Neural cell (in vitro differentiated cells): ENCODE results near the gene TJP1. TPM values are rescaled to one million over a fixed set of nuclear protein-coding genes. Genes with fewer than 3 reads are reported as not detected.

Experiments used
- H2AFZ ChIP-seq: fragments of 200-600, 300-800 bp; sonication (generic), shearing (Covaris generic); 2 replicates; pipeline ENCODE4 v1.6.0; 2014; ENCODE audit warnings: low read depth, mild to moderate bottlenecking, antibody characterized with exemption, low read length, moderate library complexity
- H3F3A ChIP-seq: fragments of 200-600 bp; shearing (Covaris generic); 2 replicates; pipeline ENCODE4 v1.6.1; 2016; ENCODE audit warnings: mild to moderate bottlenecking, moderate library complexity, mixed read lengths, antibody characterized with exemption, low read length; ENCODE audit not compliant: insufficient read depth, poor library complexity, severe bottlenecking
- H3K27ac ChIP-seq: fragments of 200-600, 300-800 bp; sonication (generic), shearing (Covaris generic); 2 replicates; pipeline ENCODE4 v1.5.1; 2014; ENCODE audit warnings: mild to moderate bottlenecking, low read length, moderate library complexity
- H3K27me3 ChIP-seq: fragments of 300-800, 200-600 bp; sonication (generic), shearing (Covaris generic); 2 replicates; pipeline ENCODE4 v1.6.0; 2014; ENCODE audit warnings: mild to moderate bottlenecking, low read depth, low read length, moderate library complexity; ENCODE audit not compliant: insufficient read depth
- H3K36me3 ChIP-seq: fragments of 300-800, 200-600 bp; sonication (generic), shearing (Covaris generic); 2 replicates; pipeline ENCODE4 v1.5.1; 2014; ENCODE audit warnings: mild to moderate bottlenecking, antibody characterized with exemption, low read length, moderate library complexity; ENCODE audit not compliant: insufficient read depth
- H3K4me2 ChIP-seq: fragments of 300-800, 200-600 bp; sonication (generic), shearing (Covaris generic); 2 replicates; pipeline ENCODE4 v1.6.0; 2014; ENCODE audit warnings: mild to moderate bottlenecking, low read length
- H3K4me3 ChIP-seq: fragments of 300-800, 200-600 bp; sonication (generic), shearing (Covaris generic); 2 replicates; pipeline ENCODE4 v1.5.1; 2014; ENCODE audit warnings: mild to moderate bottlenecking, low read length, moderate library complexity
- H3K79me2 ChIP-seq: fragments of 200-600 bp; shearing (Covaris generic); replicated peaks from 2 replicates; pipeline ENCODE4 v1.6.0; 2014; ENCODE audit warnings: mild to moderate bottlenecking, low read length, moderate library complexity; ENCODE audit not compliant: insufficient read depth
- H3K9ac ChIP-seq: fragments of 300-800, 200-600 bp; sonication (generic), shearing (Covaris generic); 2 replicates; pipeline ENCODE4 v1.6.1; 2016; ENCODE audit warnings: mild to moderate bottlenecking, low read length, mixed read lengths
- H3K9me2 ChIP-seq: fragments of 200-600 bp; shearing (Covaris generic); 2 replicates; pipeline ENCODE4 v1.6.1; 2016; ENCODE audit warnings: mild to moderate bottlenecking, low read length, mixed read lengths; ENCODE audit not compliant: insufficient read depth
- H3K9me3 ChIP-seq: fragments of 200-600, 300-800 bp; sonication (generic), shearing (Covaris generic); 2 replicates; pipeline ENCODE4 v1.6.1; 2016; ENCODE audit warnings: mild to moderate bottlenecking, mixed run types, low read length, moderate library complexity, mixed read lengths
- H4K20me1 ChIP-seq: fragments of 200-600 bp; shearing (Covaris generic); 2 replicates; pipeline ENCODE4 v1.6.1; 2016; ENCODE audit warnings: mild to moderate bottlenecking, mixed run types; ENCODE audit not compliant: insufficient read depth
- EP300 ChIP-seq: fragments of 450-650 bp; conservative IDR thresholded peaks from 2 replicates; pipeline ENCODE4 v1.6.1; 2014; ENCODE audit warnings: antibody characterized with exemption, mild to moderate bottlenecking, moderate library complexity; ENCODE audit not compliant: poor library complexity, severe bottlenecking
- EZH2 ChIP-seq: fragments of 200-600, 300-800 bp; shearing (Covaris generic), sonication (generic); IDR thresholded peaks from 2 replicates; pipeline ENCODE4 v1.6.1; 2014; ENCODE audit warnings: antibody characterized with exemption, low read length, borderline replicate concordance, mild to moderate bottlenecking; ENCODE audit not compliant: insufficient read depth, poor library complexity, severe bottlenecking
- MXI1 ChIP-seq: fragments of 450-650 bp; conservative IDR thresholded peaks from 2 replicates; pipeline ENCODE4 v1.6.1; 2014; ENCODE audit warnings: antibody characterized with exemption, mild to moderate bottlenecking; ENCODE audit not compliant: poor library complexity, severe bottlenecking
- POLR2AphosphoS5 ChIP-seq: IDR thresholded peaks from 2 replicates; pipeline ENCODE4 v1.6.1; 2012
- RAD21 ChIP-seq: fragments of 450-650 bp; conservative IDR thresholded peaks from 2 replicates; pipeline ENCODE4 v1.6.1; 2014; ENCODE audit warnings: antibody characterized with exemption, mild to moderate bottlenecking, moderate library complexity
- SMC3 ChIP-seq: fragments of 450-650 bp; conservative IDR thresholded peaks from 2 replicates; pipeline ENCODE4 v1.6.1; 2014; ENCODE audit warnings: antibody characterized with exemption, mild to moderate bottlenecking, moderate library complexity; ENCODE audit not compliant: poor library complexity
- TAF1 ChIP-seq: IDR thresholded peaks from 2 replicates; pipeline ENCODE4 v1.6.1; 2012; ENCODE audit warnings: low read depth
- polyA plus RNA-seq: library from polyadenylated mRNA; depleted of rRNA; stranded (reverse); fragments of >200 nt; gene quantifications from 2 replicates; pipeline ENCODE4 v1.2.3, GENCODE V29; 2014
- TF ChIP-seq, protein P1 (sequence below): fragments of 450-650 bp; IDR thresholded peaks from 2 replicates; pipeline ENCODE4 v1.5.1; 2014; ENCODE audit warnings: antibody characterized with exemption, mild to moderate bottlenecking, moderate library complexity; ENCODE audit not compliant: poor library complexity, severe bottlenecking
- TF ChIP-seq, protein P2 (sequence below): IDR thresholded peaks from 2 replicates; pipeline ENCODE4 v1.6.1; 2012; ENCODE audit warnings: borderline replicate concordance

TJP1 gene
- polyA plus RNA-seq, 1 donor from 2014 or later, result 6.2 TPM

GRCh38 chr15:29789871-29790270, 32.4 kb downstream of the TJP1 start:
- no peak overlapping the region for H2AFZ ChIP-seq
- TF ChIP-seq, protein P1, sequence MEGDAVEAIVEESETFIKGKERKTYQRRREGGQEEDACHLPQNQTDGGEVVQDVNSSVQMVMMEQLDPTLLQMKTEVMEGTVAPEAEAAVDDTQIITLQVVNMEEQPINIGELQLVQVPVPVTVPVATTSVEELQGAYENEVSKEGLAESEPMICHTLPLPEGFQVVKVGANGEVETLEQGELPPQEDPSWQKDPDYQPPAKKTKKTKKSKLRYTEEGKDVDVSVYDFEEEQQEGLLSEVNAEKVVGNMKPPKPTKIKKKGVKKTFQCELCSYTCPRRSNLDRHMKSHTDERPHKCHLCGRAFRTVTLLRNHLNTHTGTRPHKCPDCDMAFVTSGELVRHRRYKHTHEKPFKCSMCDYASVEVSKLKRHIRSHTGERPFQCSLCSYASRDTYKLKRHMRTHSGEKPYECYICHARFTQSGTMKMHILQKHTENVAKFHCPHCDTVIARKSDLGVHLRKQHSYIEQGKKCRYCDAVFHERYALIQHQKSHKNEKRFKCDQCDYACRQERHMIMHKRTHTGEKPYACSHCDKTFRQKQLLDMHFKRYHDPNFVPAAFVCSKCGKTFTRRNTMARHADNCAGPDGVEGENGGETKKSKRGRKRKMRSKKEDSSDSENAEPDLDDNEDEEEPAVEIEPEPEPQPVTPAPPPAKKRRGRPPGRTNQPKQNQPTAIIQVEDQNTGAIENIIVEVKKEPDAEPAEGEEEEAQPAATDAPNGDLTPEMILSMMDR, result no peak
- TF ChIP-seq TAF1 (no peak), EZH2 (no peak), POLR2AphosphoS5 (no peak), RAD21 (no peak), SMC3 (no peak), MXI1 (no peak), EP300 (no peak)
- TF ChIP-seq, protein P2, sequence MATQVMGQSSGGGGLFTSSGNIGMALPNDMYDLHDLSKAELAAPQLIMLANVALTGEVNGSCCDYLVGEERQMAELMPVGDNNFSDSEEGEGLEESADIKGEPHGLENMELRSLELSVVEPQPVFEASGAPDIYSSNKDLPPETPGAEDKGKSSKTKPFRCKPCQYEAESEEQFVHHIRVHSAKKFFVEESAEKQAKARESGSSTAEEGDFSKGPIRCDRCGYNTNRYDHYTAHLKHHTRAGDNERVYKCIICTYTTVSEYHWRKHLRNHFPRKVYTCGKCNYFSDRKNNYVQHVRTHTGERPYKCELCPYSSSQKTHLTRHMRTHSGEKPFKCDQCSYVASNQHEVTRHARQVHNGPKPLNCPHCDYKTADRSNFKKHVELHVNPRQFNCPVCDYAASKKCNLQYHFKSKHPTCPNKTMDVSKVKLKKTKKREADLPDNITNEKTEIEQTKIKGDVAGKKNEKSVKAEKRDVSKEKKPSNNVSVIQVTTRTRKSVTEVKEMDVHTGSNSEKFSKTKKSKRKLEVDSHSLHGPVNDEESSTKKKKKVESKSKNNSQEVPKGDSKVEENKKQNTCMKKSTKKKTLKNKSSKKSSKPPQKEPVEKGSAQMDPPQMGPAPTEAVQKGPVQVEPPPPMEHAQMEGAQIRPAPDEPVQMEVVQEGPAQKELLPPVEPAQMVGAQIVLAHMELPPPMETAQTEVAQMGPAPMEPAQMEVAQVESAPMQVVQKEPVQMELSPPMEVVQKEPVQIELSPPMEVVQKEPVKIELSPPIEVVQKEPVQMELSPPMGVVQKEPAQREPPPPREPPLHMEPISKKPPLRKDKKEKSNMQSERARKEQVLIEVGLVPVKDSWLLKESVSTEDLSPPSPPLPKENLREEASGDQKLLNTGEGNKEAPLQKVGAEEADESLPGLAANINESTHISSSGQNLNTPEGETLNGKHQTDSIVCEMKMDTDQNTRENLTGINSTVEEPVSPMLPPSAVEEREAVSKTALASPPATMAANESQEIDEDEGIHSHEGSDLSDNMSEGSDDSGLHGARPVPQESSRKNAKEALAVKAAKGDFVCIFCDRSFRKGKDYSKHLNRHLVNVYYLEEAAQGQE, result no peak
- H3K4me3 ChIP-seq, result no peak overlapping the region
- H3K27ac ChIP-seq, result no peak overlapping the region
- H3K79me2 ChIP-seq, result no peaks in the 10 kb centered on the region
- no peaks in the 10 kb centered on the region for H3K36me3 ChIP-seq
- H3K9me3 ChIP-seq, result peaks cover 4% of the 10 kb centered on the region
- H3K27me3 ChIP-seq, result no peaks in the 10 kb centered on the region
- H3F3A ChIP-seq, result no peaks in the 10 kb centered on the region
- H3K9me2 ChIP-seq, result no peaks in the 10 kb centered on the region
- no peaks in the 10 kb centered on the region for H4K20me1 ChIP-seq
- H3K9ac ChIP-seq, result no peak overlapping the region
- no peak overlapping the region for H3K4me2 ChIP-seq

DNA sequence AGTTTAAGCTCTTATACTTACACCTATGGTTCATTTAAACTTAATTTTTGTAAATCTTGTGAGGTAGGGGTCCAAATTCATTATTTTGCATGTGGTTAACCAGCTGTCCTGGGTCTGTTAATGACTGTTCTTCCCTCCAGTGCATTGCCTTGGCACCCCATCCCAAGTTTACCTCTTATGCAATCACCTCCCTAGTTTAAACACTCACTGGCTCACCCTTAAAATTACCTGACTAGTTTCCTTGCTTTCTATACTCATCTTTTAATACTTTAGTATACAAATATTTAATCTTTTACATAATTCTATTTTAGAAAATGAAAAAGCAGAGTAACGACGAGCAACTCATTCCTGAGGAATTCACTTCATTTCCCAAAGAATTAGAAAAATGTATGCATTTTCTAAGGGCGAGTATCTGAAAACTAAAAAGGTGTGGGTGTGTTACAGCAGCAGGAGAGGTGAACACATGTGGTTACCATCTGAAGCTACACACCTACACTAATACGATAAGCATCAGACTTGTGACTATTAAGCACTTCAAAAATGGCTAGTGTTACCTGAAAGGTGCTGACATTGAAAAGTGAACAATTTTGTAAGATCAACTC, 33.7 kb downstream of the TJP1 start:
- H3K9ac ChIP-seq, result no peak overlapping the region
- H3K9me3 ChIP-seq, result peaks cover 2% of the 10 kb centered on the region
- H3K9me2 ChIP-seq, result no peaks in the 10 kb centered on the region
- no peak overlapping the region for H3K27ac ChIP-seq
- no peaks in the 10 kb centered on the region for H3K27me3 ChIP-seq
- no peaks in the 10 kb centered on the region for H3K36me3 ChIP-seq
- no peaks in the 10 kb centered on the region for H3K79me2 ChIP-seq
- H2AFZ ChIP-seq, result no peak overlapping the region
- no peaks in the 10 kb centered on the region for H4K20me1 ChIP-seq
- TF ChIP-seq POLR2AphosphoS5, result no peak
- TF ChIP-seq EZH2, result no peak
- TF ChIP-seq, protein P1, result no peak
- TF ChIP-seq TAF1, result no peak
- no peak for TF ChIP-seq EP300
- TF ChIP-seq SMC3, result no peak
- TF ChIP-seq, protein P2, result no peak
- no peak for TF ChIP-seq MXI1
- no peak for TF ChIP-seq RAD21
- H3K4me3 ChIP-seq, result no peak overlapping the region
- H3F3A ChIP-seq, result no peaks in the 10 kb centered on the region
- H3K4me2 ChIP-seq, result no peak overlapping the region
